B cell (primary cell): Measurements from ENCODE around the gene SIRPA. TPM values are rescaled to one million over a fixed set of nuclear protein-coding genes. Genes with fewer than 3 reads are reported as not detected.

Source experiments
- ATAC-seq: fragments of 200-7000 bp; cut with Tn5 transposase; one replicate; pipeline ENCODE4 v1.10.0; 2021; ENCODE audit warnings: low read depth, mild to moderate bottlenecking, moderate number of reproducible peaks, moderate library complexity
- CTCF ChIA-PET: fragments of 350-600 bp; sonication (Branson Sonifier 250); formaldehyde crosslinking; loops from one replicate; lab custom pipeline; 2021; ENCODE audit warnings: antibody characterized with exemption, inconsistent platforms; lab: Charles Lee
- POLR2A ChIA-PET: fragments of 350-600 bp; sonication (Branson Sonifier 250); formaldehyde crosslinking; loops from one replicate; lab custom pipeline; 2021; ENCODE audit warnings: antibody characterized with exemption; lab: Charles Lee
- DNase-seq: peaks from one replicate; pipeline ENCODE4 v3.0.0; 2013
- H2AFZ ChIP-seq: 2 replicates; pipeline ENCODE4 v1.6.1; 2012; ENCODE audit warnings: mild to moderate bottlenecking, low read depth, low read length; ENCODE audit not compliant: insufficient read depth, poor library complexity, severe bottlenecking
- H3K27ac ChIP-seq, 2 donors: 1 replicate in 1 of 2; 2 replicates in 1 of 2; pipeline ENCODE4 v1.5.1; 2012 to 2013; ENCODE audit warnings: low read length in 2 of 2, mild to moderate bottlenecking in 2 of 2, moderate library complexity in 1 of 2
- H3K27me3 ChIP-seq, 4 experiments: fragments of 200-600 bp in 1 of 4; sonication (generic) in 1 of 4; replicated peaks in 1 of 4; 1 replicate in 2 of 4; 2 replicates in 2 of 4; pipeline versions ENCODE4 v1.6.1 to v1.7.0; 2013 to 2016; ENCODE audit warnings: low read length in 3 of 4, mild to moderate bottlenecking in 2 of 4, mixed read lengths in 1 of 4, moderate library complexity in 1 of 4; ENCODE audit not compliant: insufficient read depth in 4 of 4, control insufficient read depth in 3 of 4; ENCODE audit errors: control extremely low read depth in 1 of 4
- H3K36me3 ChIP-seq, 2 experiments: replicated peaks in 1 of 2; 1 replicate in 1 of 2; 2 replicates in 1 of 2; pipeline versions ENCODE4 v1.6.1 to v1.7.1; 2013; ENCODE audit warnings: low read length in 1 of 2; ENCODE audit not compliant: insufficient read depth in 2 of 2, control insufficient read depth in 1 of 2; ENCODE audit errors: control extremely low read depth in 1 of 2, extremely low read depth in 1 of 2
- H3K4me1 ChIP-seq, 2 donors: fragments of 200-600 bp in 1 of 2; sonication (generic) in 1 of 2; 1 replicate in 1 of 2; 2 replicates in 1 of 2; pipeline versions ENCODE4 v1.5.1 to v1.6.1; 2013 to 2017; ENCODE audit warnings: low read length in 2 of 2; ENCODE audit not compliant: control insufficient read depth in 2 of 2, insufficient read depth in 2 of 2
- H3K4me2 ChIP-seq: replicated peaks from 2 replicates; pipeline ENCODE3; 2012; ENCODE audit warnings: mild to moderate bottlenecking, low read depth, low read length; ENCODE audit not compliant: poor library complexity, severe bottlenecking
- H3K4me3 ChIP-seq, 5 experiments: fragments of 200-600 bp in 1 of 5; sonication (generic) in 1 of 5; 1 replicate in 3 of 5; 2 replicates in 2 of 5; pipeline versions ENCODE4 v1.5.1 to v1.7.0; 2011 to 2016; ENCODE audit warnings: low read length in 4 of 5, mild to moderate bottlenecking in 4 of 5, low read depth in 2 of 5, control low read depth in 1 of 5, moderate library complexity in 1 of 5; ENCODE audit not compliant: insufficient read depth in 1 of 5; ENCODE audit errors: control extremely low read depth in 1 of 5, extremely low read depth in 1 of 5
- H3K79me2 ChIP-seq: fragments of 200-600 bp; sonication (generic); one replicate; pipeline ENCODE4 v1.6.0; 2016; ENCODE audit warnings: low read length; ENCODE audit not compliant: control insufficient read depth, insufficient read depth
- H3K9ac ChIP-seq: fragments of 200-600 bp; sonication (generic); 2 replicates; pipeline ENCODE4 v1.6.1; 2017; ENCODE audit warnings: mild to moderate bottlenecking, low read length, moderate library complexity
- H3K9me3 ChIP-seq, 3 donors: one replicate each; pipeline versions ENCODE4 v1.6.1 to v1.7.1; 2013; ENCODE audit warnings: low read length in 2 of 3; ENCODE audit not compliant: control insufficient read depth in 2 of 3, insufficient read depth in 1 of 3; ENCODE audit errors: control extremely low read depth in 1 of 3
- H4K20me1 ChIP-seq: 2 replicates; pipeline ENCODE4 v1.6.0; 2012; ENCODE audit warnings: mild to moderate bottlenecking, low read length; ENCODE audit not compliant: insufficient read depth, control insufficient read depth, poor library complexity, severe bottlenecking
- H3K27ac Mint-ChIP-seq: one replicate; pipeline ENCODE4 v1.8.0; 2021; ENCODE audit warnings: mixed read lengths
- H3K27me3 Mint-ChIP-seq: one replicate; pipeline ENCODE4 v1.8.0; 2021; ENCODE audit warnings: mixed read lengths
- H3K4me1 Mint-ChIP-seq: one replicate; pipeline ENCODE4 v1.8.0; 2021; ENCODE audit warnings: mixed read lengths
- H3K4me3 Mint-ChIP-seq: one replicate; pipeline ENCODE4 v1.8.0; 2021; ENCODE audit warnings: mixed read lengths
- H3K9me3 Mint-ChIP-seq: one replicate; pipeline ENCODE4 v1.8.0; 2022; ENCODE audit warnings: mixed read lengths; ENCODE audit not compliant: insufficient read depth
- CTCF ChIP-seq: fragments of 200-600 bp; IDR thresholded peaks from one replicate; pipeline ENCODE4 v1.8.0; 2022; ENCODE audit warnings: antibody characterized with exemption, mild to moderate bottlenecking
- EZH2 ChIP-seq: IDR thresholded peaks from 2 replicates; pipeline ENCODE4 v1.6.1; 2012; ENCODE audit warnings: borderline replicate concordance, low read depth, mild to moderate bottlenecking, moderate library complexity, low read length; ENCODE audit not compliant: insufficient read depth, poor library complexity, severe bottlenecking
- WGBS: methylation state at CpG from one replicate; pipeline ENCODE4 v1.1.5; 2013; ENCODE audit warnings: missing lambda C conversion rate; ENCODE audit not compliant: insufficient coverage; 5-methylcytosine and 5-hydroxymethylcytosine counted together
- intact Hi-C: fragments of 100-400 bp; cut with micrococcal nuclease; formaldehyde crosslinking; loops from one replicate; pipeline ENCODE4 v1.10.0; 2022
- polyA plus RNA-seq: library from polyadenylated mRNA; depleted of rRNA; stranded (reverse); fragments of >200 nt; gene quantifications from 2 replicates; pipeline ENCODE4 v1.2.3, GENCODE V29; 2012
- total RNA-seq, 2 donors: library from RNA; stranded (reverse); fragments of 120-200 nt in 1 of 2; gene quantifications; 1 replicate in 1 of 2; 2 replicates in 1 of 2; pipeline versions ENCODE4 v1.2.3 to v1.2.4, GENCODE V29; 2013 to 2022

The SIRPA gene
- total and polyA plus RNA-seq, 2 donors (not counting 1 experiment from before 2014, with no cell fraction given) = 0.94 to 10.2 TPM

GRCh38 chr20:1851396-1851795, 43.8 kb upstream of the SIRPA start:
- Histone ChIP-seq H2AFZ (no peak overlapping the region), H3K4me2 (peak overlapping the region; percentile 67), H3K79me2 (no peaks in the 10 kb centered on the region), H3K9me3 (peaks cover 3 to 6% (median 5%) of the 10 kb centered on the region in 3 donors), H4K20me1 (no peaks in the 10 kb centered on the region), H3K36me3 (no peaks in the 10 kb centered on the region), H3K4me1 (peaks cover 35 to 51% of the 10 kb centered on the region in 2 donors), H3K27me3 (no peaks in the 10 kb centered on the region), H3K9ac (no peak overlapping the region), H3K4me3 (peak overlapping the region in 1 of 5 experiments; percentile 26), H3K27ac (peak overlapping the region; percentile 61 to 72)
- Mint-ChIP-seq H3K27me3 (no peaks in the 10 kb centered on the region), H3K9me3 (peaks cover 9% of the 10 kb centered on the region), H3K4me1 (peaks cover 61% of the 10 kb centered on the region), H3K27ac (peak overlapping the region; percentile 92), H3K4me3 (peak overlapping the region; percentile 76)
- intact Hi-C loops = loop anchor here (2.0 kb wide), 1 partner anchor 385 kb away; the partner anchor contains the start of gene NSFL1C
- POLR2A ChIA-PET = interaction anchor here (1.9 kb wide), 1 partner anchor 19 kb away, joined by 9 read pairs; no protein-coding TSS in a partner anchor
- DNase-seq = no peak
- WGBS = no CpG with 5 or more reads among the region's 2 CpGs
- ATAC-seq = no peak
- CTCF ChIA-PET = interaction anchor here (0.7 to 5.9 kb wide), 9 partner anchors 10 to 321 kb away, joined by 3 to 37 read pairs (median 5); no protein-coding TSS in a partner anchor
- TF ChIP-seq EZH2 (no peak), CTCF (no peak)

DNA sequence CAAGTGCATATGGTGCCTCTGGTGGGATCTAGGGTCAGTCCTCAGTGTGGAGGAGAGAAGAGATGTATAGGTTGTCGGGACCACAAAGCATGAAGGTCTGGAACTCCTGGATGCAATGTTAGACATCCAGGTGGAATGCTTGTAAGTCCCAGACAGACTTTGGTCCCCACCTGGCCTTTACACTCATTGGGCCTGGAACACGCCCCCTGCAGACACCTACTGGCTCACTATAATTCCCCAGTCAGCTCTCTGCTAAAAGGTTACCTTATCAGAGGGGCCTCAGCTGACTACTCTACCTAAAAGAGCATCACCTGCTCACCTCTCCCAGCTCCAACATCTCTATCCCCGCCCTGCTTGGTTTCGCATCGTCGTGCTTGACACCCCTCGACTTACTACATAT, 41.7 kb upstream of the SIRPA start:
- Mint-ChIP-seq H3K9me3 (no peaks in the 10 kb centered on the region), H3K27ac (peak overlapping the region; percentile 32), H3K4me1 (peaks cover 43% of the 10 kb centered on the region), H3K27me3 (no peaks in the 10 kb centered on the region), H3K4me3 (no peak overlapping the region)
- H4K20me1 ChIP-seq = no peaks in the 10 kb centered on the region
- H3K36me3 ChIP-seq = no peaks in the 10 kb centered on the region
- intact Hi-C loops = no loop called here
- 83% methylated on average over 3 of the region's 7 CpGs for WGBS
- H3K4me1 ChIP-seq = peaks cover 38 to 54% of the 10 kb centered on the region in 2 donors
- no peak overlapping the region for H2AFZ ChIP-seq
- no peaks in the 10 kb centered on the region for H3K9me3 ChIP-seq
- no peak overlapping the region for H3K4me2 ChIP-seq
- CTCF ChIA-PET = interaction anchor here (0.7 to 5.9 kb wide), 5 partner anchors 8 to 56 kb away, joined by 3 to 37 read pairs (median 3); no protein-coding TSS in a partner anchor
- H3K79me2 ChIP-seq = no peaks in the 10 kb centered on the region
- no peak overlapping the region for H3K4me3 ChIP-seq
- no peak for ATAC-seq
- POLR2A ChIA-PET = no interaction called here
- H3K9ac ChIP-seq = no peak overlapping the region
- no peak overlapping the region for H3K27ac ChIP-seq
- no peak for DNase-seq
- H3K27me3 ChIP-seq = no peaks in the 10 kb centered on the region
- TF ChIP-seq CTCF = no peak
